Peyer's patch (tissue), 4 donors: ENCODE data around the gene HTRA2.

Source experiments
- CTCF ChIP-seq, 6 experiments: fragments of 450-650 bp in 4 of 6; fragments of 200-600 bp in 2 of 6; sonication (generic) in 1 of 6; IDR thresholded peaks; one replicate each; pipeline ENCODE4 v1.5.1; 2017 to 2019; ENCODE audit warnings: antibody characterized with exemption in 6 of 6, mild to moderate bottlenecking in 3 of 6, moderate library complexity in 1 of 6
- POLR2A ChIP-seq, 2 donors: fragments of 450-650 bp; IDR thresholded peaks; one replicate each; pipeline ENCODE4 v1.5.1; 2017; ENCODE audit warnings: antibody characterized with exemption in 2 of 2, mild to moderate bottlenecking in 2 of 2, moderate library complexity in 2 of 2

GRCh38 chr2:74489906-74490305 is 39.8 kb upstream of the HTRA2 start:
- TF ChIP-seq CTCF (IDR thresholded peaks at IDR 0.05) (no peak), POLR2A (IDR thresholded peaks at IDR 0.05) (no peak)
